ENCODE results near the gene NPS.

Gene NPS

GRCh38 chr10:127549009-127549408, at the start of gene NPS:
Gene NPS (plus strand): TSS chr10:127549309. CDS start chr10:127549369, 60 bp downstream.
- DNase-seq (ENCODE audit: low read depth), result no peak

GRCh38 chr10:127500127-127500526, 49.0 kb upstream of the NPS start:
- DNase-seq (ENCODE audit: low read depth), result no peak

- no peak for DNase-seq (ENCODE audit: low read depth)
Observed at GRCh38 chr10:127506094-127506493, 43.0 kb upstream of the NPS start.

GRCh38 chr10:127522298-127522697, 26.8 kb upstream of the NPS start:
- DNase-seq (ENCODE audit: low read depth), result no peak

- DNase-seq (ENCODE audit: low read depth), result no peak
Observed at GRCh38 chr10:127523476-127523875, 25.6 kb upstream of the NPS start.

GRCh38 chr10:127524229-127524628, 24.9 kb upstream of the NPS start:
- DNase-seq (ENCODE audit: low read depth), result no peak

- DNase-seq (ENCODE audit: low read depth), result no peak
Observed at GRCh38 chr10:127524908-127525665, 24.0 kb upstream of the NPS start.

- no peak for DNase-seq (ENCODE audit: low read depth)
Observed at GRCh38 chr10:127525686-127526085, 23.4 kb upstream of the NPS start.

GRCh38 chr10:127526161-127526560, 22.9 kb upstream of the NPS start:
- DNase-seq (ENCODE audit: low read depth), result no peak

- no peak for DNase-seq (ENCODE audit: low read depth)
Observed at GRCh38 chr10:127527320-127527719, 21.8 kb upstream of the NPS start.

- DNase-seq (ENCODE audit: low read depth), result no peak
Observed at GRCh38 chr10:127527891-127528290, 21.2 kb upstream of the NPS start.

- DNase-seq (ENCODE audit: low read depth), result no peak
Observed at GRCh38 chr10:127532193-127532592, 16.9 kb upstream of the NPS start.

- DNase-seq (ENCODE audit: low read depth), result no peak
Observed at GRCh38 chr10:127532659-127533058, 16.4 kb upstream of the NPS start.

GRCh38 chr10:127534074-127534473, 15.0 kb upstream of the NPS start:
- no peak for DNase-seq (ENCODE audit: low read depth)

GRCh38 chr10:127534496-127534895, 14.6 kb upstream of the NPS start:
- DNase-seq (ENCODE audit: low read depth), result no peak

GRCh38 chr10:127535802-127536515, 13.2 kb upstream of the NPS start:
- DNase-seq (ENCODE audit: low read depth), result no peak

GRCh38 chr10:127536972-127537760, 11.9 kb upstream of the NPS start:
- no peak for DNase-seq (ENCODE audit: low read depth)

- no peak for DNase-seq (ENCODE audit: low read depth)
Observed at GRCh38 chr10:127537924-127538323, 11.2 kb upstream of the NPS start.

GRCh38 chr10:127548022-127548421, 1.1 kb upstream of the NPS start:
- DNase-seq (ENCODE audit: low read depth), result no peak

GRCh38 chr10:127550861-127551260, 1.8 kb downstream of the NPS start:
- DNase-seq (ENCODE audit: low read depth), result no peak

GRCh38 chr10:127552446-127552845, 3.3 kb downstream of the NPS start:
- DNase-seq (ENCODE audit: low read depth), result no peak

- DNase-seq (ENCODE audit: low read depth), result no peak
Observed at GRCh38 chr10:127553417-127553816, 4.3 kb downstream of the NPS start.

GRCh38 chr10:127556916-127557315, 7.8 kb downstream of the NPS start:
- peak; percentile 3 for DNase-seq (ENCODE audit: low read depth)
